ENCODE results near the gene HOXB8. TPM values are rescaled to one million over a fixed set of nuclear protein-coding genes. Genes with fewer than 3 reads are reported as not detected.

Gene HOXB8
- total and polyA plus RNA-seq, 12 donors = 0.55 TPM; not detected in 11

DNA sequence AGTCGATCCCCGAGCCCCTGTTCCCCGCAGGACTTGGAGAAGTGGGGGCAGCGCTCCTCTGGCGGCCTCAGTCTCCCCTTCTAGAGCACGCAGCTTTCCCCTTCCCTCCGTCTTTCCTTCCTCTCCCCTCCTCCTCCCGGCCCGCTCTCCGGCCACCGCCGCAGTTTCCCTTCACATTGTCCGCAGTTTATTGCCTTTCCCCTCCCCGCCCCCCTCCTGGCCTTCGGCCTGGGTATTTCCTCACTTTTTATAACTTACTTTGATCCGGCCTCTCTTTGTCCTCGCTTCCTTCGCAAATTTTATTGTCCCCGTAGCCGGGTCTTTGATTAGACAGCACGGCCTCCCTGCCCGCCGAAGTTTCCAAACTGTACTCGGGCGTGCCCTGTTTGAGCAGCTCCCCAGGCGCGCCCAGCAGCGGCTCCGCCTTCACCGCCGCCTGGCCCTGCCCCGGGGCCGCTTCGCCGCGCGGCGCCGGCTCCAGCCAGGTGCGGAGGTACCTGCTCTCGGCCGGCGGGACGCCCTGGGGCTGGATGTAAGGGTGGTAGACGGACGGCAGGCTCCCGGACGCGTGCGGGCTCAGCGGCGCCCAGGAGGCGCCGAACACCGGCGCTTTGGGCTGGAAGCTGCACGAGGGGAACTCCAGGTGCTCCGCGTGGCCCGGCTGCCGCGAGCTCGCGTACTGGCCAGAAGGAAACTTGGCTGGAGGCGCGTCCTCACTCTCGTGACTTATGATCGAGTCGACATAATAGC lies 10.6 kb upstream of the HOXB8 start:
- intact Hi-C loops (cut with DNase I) = no loop called here
- no peak for TF ChIP-seq CTCF (IDR thresholded peaks at IDR 0.05)
- 1% methylated on average over 69 of the region's 69 CpGs for WGBS, 2 donors
- Histone ChIP-seq H3K9me3 (no peaks in the 10 kb centered on the region), H3K4me3 (peak overlapping the region; percentile 6 to 41 (median 35)), H3K4me1 (peaks cover 7 to 27% (median 23%) of the 10 kb centered on the region in 9 donors), H3K27ac (no peak overlapping the region), H3K36me3 (no peaks in the 10 kb centered on the region), H3K27me3 (peaks cover 72 to 100% (median 100%) of the 10 kb centered on the region in 7 donors)
- DNase-seq (no peak), ATAC-seq (peak in 5 of 8 donors; percentile 25 to 58 (median 46))

GRCh38 chr17:48624544-48625494 lies 9.7 kb upstream of the HOXB8 start:
- Histone ChIP-seq H3K27me3 (peaks cover 71 to 100% (median 100%) of the 10 kb centered on the region in 7 donors), H3K9me3 (no peaks in the 10 kb centered on the region), H3K27ac (no peak overlapping the region), H3K4me1 (peaks cover 7 to 27% (median 23%) of the 10 kb centered on the region in 9 donors), H3K4me3 (peak overlapping the region; percentile 6 to 41 (median 35)), H3K36me3 (no peaks in the 10 kb centered on the region)
- WGBS, 2 donors = 2% methylated on average over 64 to 66 of the region's 66 CpGs
- ATAC-seq = peak in 3 of 8 donors; percentile 12 to 20 (median 20)
- intact Hi-C loops (cut with DNase I) = no loop called here
- TF ChIP-seq CTCF (IDR thresholded peaks at IDR 0.05) = no peak
- DNase-seq = no peak

DNA sequence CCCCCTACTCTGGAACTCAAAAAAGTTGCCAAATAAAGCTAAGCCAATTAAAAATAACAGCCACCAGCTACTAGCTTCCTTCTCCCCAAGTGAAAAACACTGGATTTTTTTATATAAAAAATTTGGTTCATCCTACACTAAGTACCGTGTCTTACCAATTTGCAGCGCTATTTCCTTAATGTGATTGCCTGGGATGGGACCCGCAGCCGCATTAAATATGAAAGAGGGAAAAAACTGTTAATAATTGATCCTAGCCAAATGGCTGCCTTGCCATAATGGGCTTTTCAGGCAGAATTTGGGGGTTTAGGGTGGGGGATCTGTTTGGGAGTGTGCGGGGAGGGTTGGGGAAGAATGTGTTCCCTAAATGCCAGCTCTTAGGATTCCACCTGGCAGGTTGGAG lies 9.0 kb upstream of the HOXB8 start:
- no peak overlapping the region for H3K4me3 ChIP-seq
- 15 to 19% methylated on average over 5 of the region's 5 CpGs for WGBS, 2 donors
- no peak overlapping the region for H3K27ac ChIP-seq
- ATAC-seq = no peak
- H3K27me3 ChIP-seq = peaks cover 69 to 100% (median 100%) of the 10 kb centered on the region in 7 donors
- no peaks in the 10 kb centered on the region for H3K9me3 ChIP-seq
- intact Hi-C loops (cut with DNase I) = no loop called here
- H3K4me1 ChIP-seq = peaks cover 7 to 27% (median 25%) of the 10 kb centered on the region in 9 donors
- no peaks in the 10 kb centered on the region for H3K36me3 ChIP-seq
- DNase-seq = no peak
- no peak for TF ChIP-seq CTCF (IDR thresholded peaks at IDR 0.05)

- H3K4me1 ChIP-seq = peaks cover 7 to 30% (median 25%) of the 10 kb centered on the region in 9 donors
- intact Hi-C loops (cut with DNase I) = no loop called here
- H3K9me3 ChIP-seq = no peaks in the 10 kb centered on the region
- H3K4me3 ChIP-seq = no peak overlapping the region
- no peak for DNase-seq
- H3K36me3 ChIP-seq = no peaks in the 10 kb centered on the region
- 10 to 19% methylated on average over 4 of the region's 4 CpGs for WGBS, 2 donors
- H3K27ac ChIP-seq = no peak overlapping the region
- no peak for ATAC-seq
- TF ChIP-seq CTCF (IDR thresholded peaks at IDR 0.05) = no peak
- peaks cover 67 to 100% (median 100%) of the 10 kb centered on the region in 7 donors for H3K27me3 ChIP-seq
These were observed 8.5 kb upstream of the HOXB8 start for GRCh38 chr17:48623583-48623982.
